ENCODE measurements around the gene TCEA3. TPM values are rescaled to one million over a fixed set of nuclear protein-coding genes. Genes with fewer than 3 reads are reported as not detected.
A peak's percentile ranks its signal among the peaks of the same experiment; 100 is the strongest.

Gene TCEA3
- total and polyA plus RNA-seq, 9 donors: 42.0 to 153 (median 73.8) TPM

DNA sequence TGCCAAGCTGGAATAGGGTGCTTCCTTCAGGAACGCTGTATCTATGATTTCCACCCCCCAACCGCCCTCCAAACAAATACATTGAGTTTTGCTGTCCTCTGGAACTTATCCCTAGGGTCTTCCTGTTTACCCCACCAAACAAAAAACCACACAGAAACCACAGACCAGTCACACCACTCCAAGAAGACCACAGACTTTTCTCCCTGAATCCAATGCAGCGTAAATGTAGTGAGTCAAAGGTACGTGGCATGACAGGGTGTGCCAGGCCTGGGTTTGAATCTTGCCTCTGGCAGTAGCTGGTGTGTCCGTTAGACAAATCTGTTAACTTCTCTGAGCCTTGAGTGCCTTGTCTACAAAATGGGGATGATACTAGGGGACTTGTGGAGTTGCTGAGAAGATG, 31.7 kb upstream of the TCEA3 start:
- Histone ChIP-seq H3K4me1 (ENCODE audit: insufficient read depth) (peaks cover 10% of the 10 kb centered on the region), H3K36me3 (no peaks in the 10 kb centered on the region), H3K27ac (peak overlapping the region in 1 of 2 donors; percentile 67), H3K27me3 (no peaks in the 10 kb centered on the region), H3K4me3 (no peak overlapping the region), H3K9me3 (no peaks in the 10 kb centered on the region)
- TF ChIP-seq, protein P1, sequence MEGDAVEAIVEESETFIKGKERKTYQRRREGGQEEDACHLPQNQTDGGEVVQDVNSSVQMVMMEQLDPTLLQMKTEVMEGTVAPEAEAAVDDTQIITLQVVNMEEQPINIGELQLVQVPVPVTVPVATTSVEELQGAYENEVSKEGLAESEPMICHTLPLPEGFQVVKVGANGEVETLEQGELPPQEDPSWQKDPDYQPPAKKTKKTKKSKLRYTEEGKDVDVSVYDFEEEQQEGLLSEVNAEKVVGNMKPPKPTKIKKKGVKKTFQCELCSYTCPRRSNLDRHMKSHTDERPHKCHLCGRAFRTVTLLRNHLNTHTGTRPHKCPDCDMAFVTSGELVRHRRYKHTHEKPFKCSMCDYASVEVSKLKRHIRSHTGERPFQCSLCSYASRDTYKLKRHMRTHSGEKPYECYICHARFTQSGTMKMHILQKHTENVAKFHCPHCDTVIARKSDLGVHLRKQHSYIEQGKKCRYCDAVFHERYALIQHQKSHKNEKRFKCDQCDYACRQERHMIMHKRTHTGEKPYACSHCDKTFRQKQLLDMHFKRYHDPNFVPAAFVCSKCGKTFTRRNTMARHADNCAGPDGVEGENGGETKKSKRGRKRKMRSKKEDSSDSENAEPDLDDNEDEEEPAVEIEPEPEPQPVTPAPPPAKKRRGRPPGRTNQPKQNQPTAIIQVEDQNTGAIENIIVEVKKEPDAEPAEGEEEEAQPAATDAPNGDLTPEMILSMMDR (IDR thresholded peaks at IDR 0.05): no peak
- TF ChIP-seq POLR2A (IDR thresholded peaks at IDR 0.05): no peak
- TF ChIP-seq EP300 (IDR thresholded peaks at IDR 0.05): no peak
- intact Hi-C loops (cut with DNase I): no loop called here
- 77 to 85% (median 82%) methylated on average over 5 of the region's 5 CpGs for WGBS, 3 donors
- no peak for DNase-seq

DNA sequence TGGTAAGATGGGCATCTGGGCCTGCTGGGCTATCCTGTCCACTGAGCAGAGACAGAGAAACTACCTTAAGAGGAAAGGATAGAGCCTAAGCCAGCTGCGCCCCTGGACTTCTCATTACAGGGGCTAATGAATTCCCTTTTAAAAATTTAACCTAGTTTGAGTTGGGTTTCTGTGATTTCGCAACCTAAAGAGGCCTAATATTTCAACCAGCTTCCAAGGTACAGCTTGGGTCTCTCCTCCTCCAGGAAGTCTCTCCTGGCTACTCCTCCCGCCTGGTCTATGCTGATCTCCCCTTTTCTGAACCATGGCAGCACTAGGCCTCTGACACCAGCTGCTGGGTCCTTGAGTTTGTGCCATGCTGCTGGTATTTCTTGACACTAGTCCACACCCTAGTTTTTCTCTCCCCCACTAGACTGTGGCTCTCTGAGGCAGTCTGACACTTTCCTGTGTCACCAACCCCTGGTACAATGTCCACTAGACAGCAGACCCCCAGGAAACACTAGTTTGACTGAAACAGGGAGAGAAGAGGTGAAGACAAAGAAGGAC, 29.0 kb upstream of the TCEA3 start:
- intact Hi-C loops (cut with DNase I): no loop called here
- no peaks in the 10 kb centered on the region for H3K27me3 ChIP-seq
- H3K9me3 ChIP-seq: no peaks in the 10 kb centered on the region
- H3K4me1 ChIP-seq (ENCODE audit: insufficient read depth): peaks cover 10% of the 10 kb centered on the region
- H3K27ac ChIP-seq: no peak overlapping the region
- no peak for DNase-seq
- no peak overlapping the region for H3K4me3 ChIP-seq
- H3K36me3 ChIP-seq: no peaks in the 10 kb centered on the region
- 95 to 98% (median 98%) methylated on average over 3 of the region's 3 CpGs for WGBS, 3 donors
- TF ChIP-seq POLR2A (IDR thresholded peaks at IDR 0.05) (no peak), EP300 (IDR thresholded peaks at IDR 0.05) (no peak)

DNA sequence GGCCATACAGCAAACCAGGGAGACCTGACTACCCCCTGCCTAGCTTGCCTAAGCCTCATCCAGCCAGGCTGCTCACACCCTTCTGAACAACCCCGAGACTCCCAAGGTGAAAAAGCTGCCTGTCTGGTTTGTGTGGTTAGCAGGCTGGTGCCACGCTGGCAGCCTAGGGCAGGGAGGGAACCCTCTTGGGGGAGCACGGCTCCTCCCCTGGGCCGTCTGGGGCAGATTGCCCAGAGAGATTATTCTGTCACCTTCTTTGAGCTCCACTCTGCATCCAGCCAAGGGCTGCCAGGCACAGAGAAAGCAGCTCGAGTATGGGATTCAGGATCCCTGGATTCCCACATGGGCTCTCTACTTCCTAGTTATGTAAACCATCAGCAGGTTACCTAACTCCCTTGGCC, 27.5 kb upstream of the TCEA3 start:
- TF ChIP-seq POLR2A (IDR thresholded peaks at IDR 0.05) (no peak), EP300 (IDR thresholded peaks at IDR 0.05) (no peak)
- TF ChIP-seq, protein P1 (IDR thresholded peaks at IDR 0.05): no peak
- H3K9me3 ChIP-seq: no peaks in the 10 kb centered on the region
- H3K36me3 ChIP-seq: no peaks in the 10 kb centered on the region
- no peak for DNase-seq
- H3K4me3 ChIP-seq: no peak overlapping the region
- no peak overlapping the region for H3K27ac ChIP-seq
- no peaks in the 10 kb centered on the region for H3K27me3 ChIP-seq
- intact Hi-C loops (cut with DNase I): no loop called here
- 73 to 76% (median 75%) methylated on average over 5 of the region's 5 CpGs for whole genome bisulfite sequencing, 3 donors
- H3K4me1 ChIP-seq (ENCODE audit: insufficient read depth): peaks cover 7% of the 10 kb centered on the region

DNA sequence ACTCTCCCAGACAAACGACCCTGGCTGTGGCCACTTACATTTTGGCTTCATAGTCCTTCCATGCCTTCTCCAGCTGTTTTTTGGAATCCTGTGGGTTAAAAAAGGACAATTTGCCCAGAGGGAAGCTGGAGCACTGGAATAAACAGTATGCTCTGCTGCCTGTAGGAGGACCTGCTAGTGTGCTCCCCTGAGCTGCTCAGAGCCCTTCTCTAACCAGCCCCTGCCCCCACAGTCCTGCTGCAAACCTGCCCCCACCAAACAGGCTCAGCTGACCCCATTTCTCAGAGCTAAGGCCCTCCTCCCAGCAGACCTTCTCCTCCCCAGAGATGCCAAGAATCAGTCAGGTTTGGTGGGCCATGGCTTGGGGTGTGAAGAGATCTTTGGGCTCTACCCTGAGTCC, 26.9 kb upstream of the TCEA3 start:
- DNase-seq: peak in 1 of 5 donors; percentile 14
- H3K4me1 ChIP-seq (ENCODE audit: insufficient read depth): peaks cover 2% of the 10 kb centered on the region
- no peaks in the 10 kb centered on the region for H3K27me3 ChIP-seq
- intact Hi-C loops (cut with DNase I): no loop called here
- no peaks in the 10 kb centered on the region for H3K36me3 ChIP-seq
- no peak overlapping the region for H3K4me3 ChIP-seq
- H3K27ac ChIP-seq: no peak overlapping the region
- whole genome bisulfite sequencing, 3 donors: 19 to 50% (median 43%) methylated on average over 1 of the region's 1 CpG
- no peaks in the 10 kb centered on the region for H3K9me3 ChIP-seq
- TF ChIP-seq, protein P1 (IDR thresholded peaks at IDR 0.05): no peak
- TF ChIP-seq EP300 (IDR thresholded peaks at IDR 0.05) (no peak), POLR2A (IDR thresholded peaks at IDR 0.05) (no peak)

DNA sequence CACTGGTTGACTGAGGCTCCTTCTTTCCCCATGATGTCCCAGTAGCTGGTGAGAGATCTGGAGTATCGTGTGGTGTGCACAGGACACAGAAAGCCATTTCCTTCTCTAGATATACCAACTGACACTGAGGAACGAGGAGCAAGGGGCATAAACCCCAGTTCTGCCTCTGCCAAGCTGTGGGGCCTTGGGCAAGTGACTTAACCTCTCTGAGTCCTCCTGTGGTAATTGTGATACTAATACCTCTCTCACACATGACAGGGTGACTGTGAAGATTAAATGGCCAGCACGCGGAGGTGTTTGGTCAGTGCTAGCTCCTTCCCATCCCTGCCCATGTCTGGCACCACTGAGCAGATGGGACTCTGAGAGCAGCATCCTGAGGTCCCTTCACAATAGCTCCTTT, 26.3 kb upstream of the TCEA3 start:
- Histone ChIP-seq H3K36me3 (no peaks in the 10 kb centered on the region), H3K9me3 (no peaks in the 10 kb centered on the region), H3K27ac (no peak overlapping the region), H3K27me3 (no peaks in the 10 kb centered on the region), H3K4me1 (ENCODE audit: insufficient read depth) (peaks cover 2% of the 10 kb centered on the region), H3K4me3 (no peak overlapping the region)
- TF ChIP-seq, protein P1 (IDR thresholded peaks at IDR 0.05): no peak
- TF ChIP-seq EP300 (IDR thresholded peaks at IDR 0.05): no peak
- TF ChIP-seq POLR2A (IDR thresholded peaks at IDR 0.05): no peak
- 71 to 87% (median 82%) methylated on average over 4 of the region's 4 CpGs for whole genome bisulfite sequencing, 3 donors
- DNase-seq: peak in 1 of 5 donors; percentile 14
- intact Hi-C loops (cut with DNase I): no loop called here

Data from ovary (tissue), 9 donors.